Stimulated activated naive CD8-positive, alpha-beta T cell treated with anti-CD3 and anti-CD28 coated beads, Interleukin-15, amount 100 ng/mL, for 72 hours (primary cell): ENCODE measurements around the gene TNFRSF1B.

ENCODE experiments used
- ATAC-seq: fragments of 150-1000 bp; cut with Tn5 transposase; 2 replicates; pipeline ENCODE4 v1.10.0; 2021; ENCODE audit warnings: mild to moderate bottlenecking, moderate library complexity
- DNase-seq, 2 donors: peaks; one replicate each; pipeline ENCODE4 v3.0.0; 2021 to 2022
- H3K27ac Mint-ChIP-seq, 2 donors: one replicate each; pipeline ENCODE4 v1.8.0; 2022; ENCODE audit warnings: mild to moderate bottlenecking in 2 of 2, mixed read lengths in 2 of 2, moderate library complexity in 2 of 2
- H3K27me3 Mint-ChIP-seq: one replicate; pipeline ENCODE4 v1.8.0; 2022; ENCODE audit warnings: mixed read lengths
- H3K4me1 Mint-ChIP-seq: one replicate; pipeline ENCODE4 v1.8.0; 2022; ENCODE audit warnings: mild to moderate bottlenecking, mixed read lengths
- H3K4me3 Mint-ChIP-seq, 2 donors: one replicate each; pipeline ENCODE4 v1.8.0; 2022; ENCODE audit warnings: mild to moderate bottlenecking in 2 of 2, mixed read lengths in 2 of 2, moderate library complexity in 1 of 2
- H3K9me3 Mint-ChIP-seq, 2 donors: one replicate each; pipeline ENCODE4 v1.8.0; 2022; ENCODE audit warnings: mixed read lengths in 2 of 2

Gene TNFRSF1B

DNA sequence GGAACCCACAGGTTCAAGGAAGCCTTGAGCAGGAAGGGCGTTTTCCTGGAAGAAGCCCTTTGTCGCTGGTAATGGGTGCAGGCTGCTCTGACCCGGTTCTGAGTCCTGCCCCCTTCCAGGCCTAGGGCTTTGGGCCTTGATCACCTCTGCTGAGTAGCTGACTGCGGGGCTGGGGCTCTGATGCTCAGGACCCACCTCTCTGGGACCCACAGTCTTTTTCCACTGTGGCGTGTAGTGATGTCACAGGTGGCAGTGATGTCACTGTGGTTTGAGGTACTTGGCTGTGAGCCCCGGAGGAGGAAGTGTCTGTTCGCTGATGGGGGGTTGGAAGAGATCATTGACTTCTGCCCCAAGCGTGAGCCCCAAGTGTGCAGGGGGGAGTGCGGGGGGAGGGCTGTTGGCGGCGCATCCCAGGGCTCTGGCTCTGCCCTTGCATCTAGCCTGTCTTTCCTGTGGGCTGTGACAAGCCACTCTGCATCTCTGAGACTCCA lies 6.9 kb downstream of the TNFRSF1B start:
- DNase-seq (peak; percentile 68 to 88), ATAC-seq (peak; percentile 65)
- H3K27me3 Mint-ChIP-seq, result no peaks in the 10 kb centered on the region
- peaks cover 97% of the 10 kb centered on the region for H3K4me1 Mint-ChIP-seq
- peaks cover 6 to 7% of the 10 kb centered on the region in 2 donors for H3K9me3 Mint-ChIP-seq
- H3K27ac Mint-ChIP-seq, result peak overlapping the region; percentile 71 to 95
- peak overlapping the region; percentile 84 to 90 for H3K4me3 Mint-ChIP-seq

DNA sequence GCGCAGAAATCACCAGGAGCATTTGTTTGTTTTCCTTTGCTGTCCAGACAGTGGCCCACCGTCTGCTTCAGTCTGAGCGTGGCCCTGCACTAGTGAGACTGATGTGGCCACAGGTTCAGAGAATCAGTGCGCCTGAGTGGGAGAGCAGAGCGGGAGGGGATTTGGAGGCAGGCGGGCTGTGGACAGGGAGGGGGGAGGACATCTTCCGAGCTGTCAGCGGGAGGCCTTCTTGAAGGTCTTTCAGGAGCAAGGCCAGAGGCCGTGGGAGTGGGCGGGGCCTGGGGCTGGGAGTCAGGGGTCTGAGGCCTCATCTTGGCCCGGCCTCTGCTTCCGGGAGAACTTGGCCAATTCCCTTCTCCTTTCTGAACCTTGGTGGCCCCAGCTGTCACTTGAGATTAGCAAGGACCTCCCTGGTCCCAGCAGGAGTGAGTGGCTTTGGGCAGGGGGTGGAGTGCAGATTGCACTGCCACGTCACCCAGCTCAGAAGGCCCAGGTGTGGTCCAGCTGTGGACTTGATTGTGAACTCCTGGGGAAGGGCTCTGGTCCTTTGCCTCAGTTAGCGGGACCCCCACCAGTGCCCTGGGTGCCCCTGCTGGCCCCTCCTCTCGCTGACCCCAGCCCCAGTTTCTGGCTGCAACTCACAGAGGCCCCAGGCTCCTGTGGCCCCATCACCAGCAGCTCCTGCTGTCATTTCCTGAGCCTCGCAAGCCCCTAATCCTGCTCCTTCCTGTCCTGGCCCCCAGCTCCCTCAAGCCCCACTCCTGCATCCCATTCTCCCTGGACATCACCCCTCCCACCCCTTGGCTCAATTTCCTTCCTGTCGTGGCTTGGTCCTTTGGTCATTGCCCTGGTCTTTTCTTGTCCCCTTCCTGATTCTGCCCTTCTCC lies 8.4 kb downstream of the TNFRSF1B start:
- Mint-ChIP-seq H3K4me1 (peaks cover 97% of the 10 kb centered on the region), H3K27me3 (no peaks in the 10 kb centered on the region), H3K27ac (peak overlapping the region; percentile 85 to 91), H3K4me3 (peak overlapping the region; percentile 84 to 90), H3K9me3 (peaks cover 6 to 7% of the 10 kb centered on the region in 2 donors)
- no peak for DNase-seq
- ATAC-seq, result no peak

DNA sequence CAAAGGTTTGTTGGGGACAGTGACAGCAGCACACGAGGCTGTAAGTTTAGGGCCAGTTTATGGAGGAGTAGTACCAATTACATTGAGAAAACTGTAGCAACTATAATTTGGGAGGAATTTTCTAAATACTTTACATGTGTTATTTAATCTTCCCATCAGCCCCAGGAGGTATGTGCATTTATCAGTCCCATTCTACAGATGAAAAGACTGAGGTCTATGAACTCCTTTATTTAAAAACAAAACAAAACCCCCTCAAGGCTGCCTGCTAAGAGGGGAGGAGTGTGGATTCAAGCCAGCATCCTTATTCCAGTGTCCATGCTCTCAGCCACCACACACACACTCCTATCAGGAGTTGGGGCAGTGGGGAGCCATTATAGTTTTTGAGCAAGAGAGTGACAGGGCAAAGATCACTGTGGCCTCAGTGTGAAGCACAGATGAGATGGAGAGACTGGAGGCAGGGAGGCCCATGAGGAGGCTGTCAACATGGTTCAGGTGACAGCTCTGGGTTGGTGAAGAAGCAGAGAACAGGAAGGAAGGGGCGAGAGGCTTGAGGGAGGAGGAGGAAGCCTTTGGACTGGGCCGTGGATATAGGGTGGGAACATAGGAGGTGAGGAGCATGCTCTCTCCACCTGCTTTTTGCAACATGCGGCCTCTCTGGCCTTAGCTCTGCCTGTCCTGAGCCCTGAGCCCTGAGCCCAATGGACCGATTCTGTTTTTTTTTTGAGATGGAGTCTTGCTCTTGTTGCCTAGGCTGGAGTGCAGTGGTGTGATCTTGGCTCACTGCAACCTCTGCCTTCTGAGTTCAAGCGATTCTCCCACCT lies 9.7 kb downstream of the TNFRSF1B start:
- Mint-ChIP-seq H3K4me1 (peaks cover 100% of the 10 kb centered on the region), H3K4me3 (peak overlapping the region; percentile 73 to 84), H3K27ac (peak overlapping the region; percentile 76 to 91), H3K27me3 (no peaks in the 10 kb centered on the region), H3K9me3 (peaks cover 1% of the 10 kb centered on the region in 2 donors)
- DNase-seq (no peak), ATAC-seq (no peak)

DNA sequence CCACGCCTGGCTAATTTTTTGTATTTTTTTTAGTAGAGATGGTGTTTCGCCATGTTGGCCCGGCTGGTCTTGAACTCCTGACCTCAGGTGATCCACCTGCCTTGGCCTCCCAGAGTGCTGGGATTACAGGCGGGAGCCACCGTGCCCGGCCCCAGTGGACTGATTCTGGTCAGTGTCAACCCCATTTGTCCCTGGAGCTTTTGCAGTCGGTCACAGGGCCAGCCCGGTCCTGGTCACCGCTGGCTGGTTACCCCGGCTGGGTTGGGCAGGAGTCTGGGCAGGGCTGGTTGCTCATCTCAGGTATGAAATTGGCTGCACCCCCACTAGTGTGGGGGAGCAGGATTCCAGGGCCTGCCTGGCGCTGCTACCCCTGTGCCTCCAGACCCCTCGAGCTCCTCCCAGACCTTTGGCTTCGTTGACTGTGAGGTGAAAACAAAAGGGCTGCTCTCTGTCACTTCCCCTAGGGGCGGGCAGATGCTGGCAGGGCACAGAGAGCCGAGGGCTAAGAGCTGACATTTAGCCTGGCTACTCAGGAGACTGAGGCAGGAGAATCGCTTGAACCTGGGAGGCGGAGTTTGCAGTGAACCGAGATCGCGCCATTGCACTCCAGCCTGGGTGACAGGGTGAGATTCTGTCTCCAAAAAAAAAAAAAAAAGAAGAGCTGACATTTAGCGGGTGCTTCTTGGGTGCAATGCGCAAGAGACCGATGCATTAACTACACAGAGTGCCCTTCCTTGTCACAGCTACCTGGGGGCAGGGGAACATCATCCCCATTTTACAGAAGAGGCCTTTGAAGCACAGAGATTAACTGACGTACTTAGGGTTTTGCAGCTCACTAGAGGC lies 10.6 kb downstream of the TNFRSF1B start:
- peak; percentile 1 for ATAC-seq

GRCh38 chr1:12177999-12178441 lies 11.2 kb downstream of the TNFRSF1B start:
- DNase-seq (peak; percentile 86 to 89), ATAC-seq (peak; percentile 79)
- Mint-ChIP-seq H3K9me3 (no peaks in the 10 kb centered on the region), H3K27ac (peak overlapping the region; percentile 95 to 97), H3K4me3 (peak overlapping the region; percentile 84 to 86), H3K4me1 (peaks cover 100% of the 10 kb centered on the region), H3K27me3 (no peaks in the 10 kb centered on the region)

More for the DNA sequence above, 10.6 kb downstream of the TNFRSF1B start:
- H3K27ac Mint-ChIP-seq, result peak overlapping the region; percentile 95 to 97
- no peaks in the 10 kb centered on the region for H3K9me3 Mint-ChIP-seq
- no peaks in the 10 kb centered on the region for H3K27me3 Mint-ChIP-seq
- peaks cover 100% of the 10 kb centered on the region for H3K4me1 Mint-ChIP-seq
- H3K4me3 Mint-ChIP-seq, result peak overlapping the region; percentile 84 to 86
- DNase-seq, result peak in 1 of 2 donors; percentile 40

DNA sequence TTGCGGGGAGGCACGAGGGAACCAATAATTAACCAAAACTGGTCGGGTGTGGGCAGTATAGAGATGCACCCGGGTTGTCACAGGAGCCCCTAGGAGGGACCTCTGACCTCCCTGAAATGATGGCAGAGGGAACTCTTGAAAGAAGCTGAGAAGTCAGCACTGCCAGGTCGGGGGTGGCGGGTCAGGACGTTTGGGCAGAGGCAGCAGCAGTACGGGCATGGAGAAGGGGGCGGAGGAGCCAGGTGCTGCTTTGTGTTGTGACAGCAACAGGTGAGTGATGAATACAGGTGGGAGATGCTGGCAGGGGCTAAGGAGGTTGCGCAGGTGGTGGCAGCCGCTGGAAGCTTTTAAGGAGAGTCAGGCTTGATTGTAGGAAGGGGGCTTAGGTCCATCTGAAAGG lies 11.7 kb downstream of the TNFRSF1B start:
- peak; percentile 27 for ATAC-seq
- Mint-ChIP-seq H3K9me3 (no peaks in the 10 kb centered on the region), H3K4me3 (peak overlapping the region; percentile 84 to 86), H3K27ac (peak overlapping the region; percentile 95 to 97), H3K27me3 (no peaks in the 10 kb centered on the region), H3K4me1 (peaks cover 100% of the 10 kb centered on the region)
- DNase-seq, result no peak

GRCh38 chr1:12179111-12179519 lies 12.3 kb downstream of the TNFRSF1B start:
- Mint-ChIP-seq H3K4me1 (peaks cover 100% of the 10 kb centered on the region), H3K4me3 (peak overlapping the region; percentile 84 to 86), H3K27me3 (no peaks in the 10 kb centered on the region), H3K9me3 (no peaks in the 10 kb centered on the region), H3K27ac (peak overlapping the region; percentile 95 to 97)
- ATAC-seq (peak; percentile 79), DNase-seq (peak; percentile 73 to 88)

GRCh38 chr1:12179676-12180075 lies 12.9 kb downstream of the TNFRSF1B start:
- Mint-ChIP-seq H3K27me3 (no peaks in the 10 kb centered on the region), H3K9me3 (no peaks in the 10 kb centered on the region), H3K27ac (no peak overlapping the region), H3K4me1 (peaks cover 100% of the 10 kb centered on the region), H3K4me3 (no peak overlapping the region)
- no peak for ATAC-seq
- no peak for DNase-seq

DNA sequence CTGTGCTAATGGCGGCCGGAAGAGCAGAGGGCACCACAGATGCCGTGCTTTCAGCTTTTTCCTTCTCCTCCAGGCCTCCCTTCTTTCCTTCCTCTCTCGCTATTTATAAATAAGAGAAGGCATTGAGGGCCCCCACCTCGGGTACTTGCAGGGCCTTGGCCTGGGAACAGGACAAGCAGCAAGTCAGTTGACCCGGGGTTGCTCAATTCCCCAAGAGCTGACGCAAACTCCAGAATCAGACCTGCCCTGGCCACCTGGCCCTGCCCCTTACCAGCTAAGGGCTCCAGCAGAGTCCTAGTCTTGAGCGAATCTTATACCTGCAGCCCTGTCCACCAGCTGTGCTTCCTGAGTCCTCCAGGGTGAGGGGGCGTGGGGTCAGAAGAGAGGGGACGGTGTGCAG lies 13.5 kb downstream of the TNFRSF1B start:
- ATAC-seq, result no peak
- Mint-ChIP-seq H3K27ac (peak overlapping the region in 1 of 2 donors; percentile 16), H3K4me1 (peaks cover 100% of the 10 kb centered on the region), H3K9me3 (no peaks in the 10 kb centered on the region), H3K4me3 (no peak overlapping the region), H3K27me3 (no peaks in the 10 kb centered on the region)
- no peak for DNase-seq

DNA sequence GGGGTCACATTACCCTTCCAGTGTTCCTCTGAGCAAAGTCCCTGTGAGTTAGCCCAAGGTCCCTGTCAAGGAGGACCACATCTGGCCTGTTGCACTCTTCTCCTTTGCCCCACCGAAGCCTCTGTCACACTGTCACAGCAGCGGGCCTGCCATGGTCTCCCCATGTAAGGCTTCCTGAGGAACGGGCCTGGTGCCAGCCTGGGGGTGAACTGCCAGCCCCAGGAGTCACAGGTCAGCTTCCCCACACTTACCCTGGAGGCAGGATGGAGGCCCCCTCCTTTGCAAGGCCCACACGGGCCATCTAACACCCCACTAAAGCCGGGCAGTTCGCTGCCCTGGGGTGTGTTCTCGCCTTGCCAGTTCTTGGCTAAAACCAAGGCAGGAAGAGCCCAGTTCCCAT lies 14.1 kb downstream of the TNFRSF1B start:
- Mint-ChIP-seq H3K4me3 (no peak overlapping the region), H3K27me3 (no peaks in the 10 kb centered on the region), H3K9me3 (no peaks in the 10 kb centered on the region), H3K27ac (peak overlapping the region in 1 of 2 donors; percentile 12), H3K4me1 (peaks cover 100% of the 10 kb centered on the region)
- ATAC-seq (no peak), DNase-seq (no peak)

DNA sequence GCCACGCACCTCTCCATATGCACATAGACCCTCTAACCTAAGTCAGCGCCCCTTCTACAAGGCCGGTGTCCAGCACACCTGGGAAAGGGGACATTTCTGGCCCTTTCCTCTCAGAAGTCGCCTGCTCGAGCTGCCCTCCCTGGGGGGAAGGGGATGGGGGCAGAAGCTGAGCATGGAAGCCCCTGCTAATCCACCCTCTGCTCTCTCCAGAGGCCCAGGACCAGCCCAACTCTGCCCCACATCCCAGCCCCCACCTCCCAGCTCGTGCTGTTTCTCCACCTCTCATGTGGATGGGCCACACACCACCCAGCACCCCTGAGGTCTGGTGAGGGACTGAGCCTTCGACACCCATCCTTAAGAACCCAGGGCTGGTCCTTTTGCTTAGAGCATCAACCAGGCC lies 14.8 kb downstream of the TNFRSF1B start:
- DNase-seq, result no peak
- ATAC-seq, result no peak
- no peaks in the 10 kb centered on the region for H3K9me3 Mint-ChIP-seq
- peaks cover 99% of the 10 kb centered on the region for H3K4me1 Mint-ChIP-seq
- no peak overlapping the region for H3K4me3 Mint-ChIP-seq
- H3K27me3 Mint-ChIP-seq, result no peaks in the 10 kb centered on the region
- H3K27ac Mint-ChIP-seq, result peak overlapping the region in 1 of 2 donors; percentile 34

DNA sequence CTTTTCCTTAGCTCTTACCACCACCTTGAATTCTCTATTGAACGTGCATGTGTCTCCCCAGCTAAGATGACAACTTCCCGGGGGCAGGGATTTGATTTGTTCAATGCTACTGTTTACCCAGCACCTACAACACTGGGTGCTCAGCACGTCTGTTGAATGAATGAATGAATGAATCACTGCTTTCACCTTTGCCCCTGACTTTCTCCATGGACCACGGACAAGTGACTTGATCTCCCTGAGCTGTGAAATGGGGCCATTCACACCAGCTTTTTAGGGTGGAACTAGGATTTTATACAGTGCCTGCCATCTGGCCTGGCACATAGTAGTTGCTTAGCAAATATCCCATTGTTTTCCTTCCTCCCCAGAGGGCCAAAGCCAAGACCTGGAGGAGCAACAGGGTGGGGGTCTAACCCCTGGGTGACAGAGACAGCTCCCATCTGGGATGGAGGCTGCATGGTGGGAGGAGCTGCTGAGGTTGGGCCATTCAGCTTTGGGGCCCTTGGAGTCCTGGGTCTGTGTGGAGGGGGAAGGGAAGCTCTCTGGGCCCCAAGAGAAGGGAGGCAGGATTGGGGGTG lies 15.7 kb downstream of the TNFRSF1B start:
- Mint-ChIP-seq H3K27me3 (no peaks in the 10 kb centered on the region), H3K9me3 (no peaks in the 10 kb centered on the region), H3K4me3 (no peak overlapping the region), H3K4me1 (peaks cover 99% of the 10 kb centered on the region), H3K27ac (peak overlapping the region in 1 of 2 donors; percentile 31)
- no peak for DNase-seq
- no peak for ATAC-seq

GRCh38 chr1:12183095-12183794 lies 16.5 kb downstream of the TNFRSF1B start:
- Mint-ChIP-seq H3K9me3 (no peaks in the 10 kb centered on the region), H3K4me1 (peaks cover 93% of the 10 kb centered on the region), H3K27me3 (no peaks in the 10 kb centered on the region), H3K4me3 (no peak overlapping the region), H3K27ac (peak overlapping the region in 1 of 2 donors; percentile 77)
- DNase-seq, result no peak
- ATAC-seq, result no peak
